Tongue (tissue), 2 donors: ENCODE data around the gene STAG2. TPM values are rescaled to one million over a fixed set of nuclear protein-coding genes. Genes with fewer than 3 reads are reported as not detected.
"Not testable (repeated sequence)": the region's sequence is repeated elsewhere in the genome, so short reads cannot be mapped to it uniquely, and the experiment has no call there.

ENCODE experiments used
- DNase-seq: peaks from one replicate; pipeline ENCODE4 v3.0.0-alpha.2; 2015
- total RNA-seq: library from RNA; depleted of rRNA; stranded (reverse); fragments of >200 nt; gene quantifications from one replicate; pipeline ENCODE4 v1.2.3, GENCODE V29; 2014

Gene STAG2
- total RNA-seq, result 167 TPM

- peak; percentile 95 for DNase-seq
Observed at GRCh38 chrX:123961268-123962005, at the start of gene STAG2. TSS of gene STAG2 (plus strand) at chrX:123961706. CDS start at chrX:124022628, 60,922 bp downstream.

- no peak for DNase-seq
Observed at GRCh38 chrX:123917069-123917468, 44.4 kb upstream of the STAG2 start.

- DNase-seq, result peak; percentile 22
Observed at GRCh38 chrX:123918106-123918721, 43.3 kb upstream of the STAG2 start.

GRCh38 chrX:123920105-123920785 is 41.3 kb upstream of the STAG2 start:
- no peak for DNase-seq

- DNase-seq, result no peak
Observed at GRCh38 chrX:123923211-123923610, 38.3 kb upstream of the STAG2 start.

GRCh38 chrX:123924186-123924585 is 37.3 kb upstream of the STAG2 start:
- DNase-seq, result no peak

- DNase-seq, result no peak
Observed at GRCh38 chrX:123927845-123928244, 33.7 kb upstream of the STAG2 start.

GRCh38 chrX:123932055-123932454 is 29.5 kb upstream of the STAG2 start:
- not testable (repeated sequence) for DNase-seq

- no peak for DNase-seq
Observed at GRCh38 chrX:123943074-123943473, 18.4 kb upstream of the STAG2 start.

GRCh38 chrX:123943488-123943887 is 18.0 kb upstream of the STAG2 start:
- no peak for DNase-seq

- no peak for DNase-seq
Observed at GRCh38 chrX:123949846-123950245, 11.7 kb upstream of the STAG2 start.

GRCh38 chrX:123959281-123960063 is 2.0 kb upstream of the STAG2 start:
- DNase-seq, result peak; percentile 47

- DNase-seq, result no peak
Observed at GRCh38 chrX:123960956-123961267, 594 bp upstream of the STAG2 start.

- DNase-seq, result no peak
Observed at GRCh38 chrX:123962006-123962467, 531 bp downstream of the STAG2 start.

- DNase-seq, result peak; percentile 97
Observed at GRCh38 chrX:123962794-123963373, 1.4 kb downstream of the STAG2 start.

- DNase-seq, result peak; percentile 24
Observed at GRCh38 chrX:123964156-123964834, 2.8 kb downstream of the STAG2 start.

GRCh38 chrX:123965712-123966111 is 4.2 kb downstream of the STAG2 start:
- DNase-seq, result no peak

GRCh38 chrX:123967497-123967896 is 6.0 kb downstream of the STAG2 start:
- no peak for DNase-seq

- no peak for DNase-seq
Observed at GRCh38 chrX:123968383-123969050, 7.0 kb downstream of the STAG2 start.

GRCh38 chrX:123971982-123972381 is 10.5 kb downstream of the STAG2 start:
- no peak for DNase-seq

GRCh38 chrX:123973921-123974320 is 12.4 kb downstream of the STAG2 start:
- no peak for DNase-seq
